GM18519 (cell line): ENCODE data around the gene CDK6.
A peak's percentile ranks its signal among the peaks of the same experiment; 100 is the strongest.

Experiments
- ATAC-seq: cut with Tn5 transposase; IDR thresholded peaks from one replicate; pipeline ENCODE4 v1.9.1; 2021; ENCODE audit warnings: mild to moderate bottlenecking, moderate library complexity; ENCODE audit not compliant: unreplicated experiment, low FRiP score

Gene CDK6

GRCh38 chr7:92797693-92798092 is 38.7 kb downstream of the CDK6 start:
- no peak for ATAC-seq

DNA sequence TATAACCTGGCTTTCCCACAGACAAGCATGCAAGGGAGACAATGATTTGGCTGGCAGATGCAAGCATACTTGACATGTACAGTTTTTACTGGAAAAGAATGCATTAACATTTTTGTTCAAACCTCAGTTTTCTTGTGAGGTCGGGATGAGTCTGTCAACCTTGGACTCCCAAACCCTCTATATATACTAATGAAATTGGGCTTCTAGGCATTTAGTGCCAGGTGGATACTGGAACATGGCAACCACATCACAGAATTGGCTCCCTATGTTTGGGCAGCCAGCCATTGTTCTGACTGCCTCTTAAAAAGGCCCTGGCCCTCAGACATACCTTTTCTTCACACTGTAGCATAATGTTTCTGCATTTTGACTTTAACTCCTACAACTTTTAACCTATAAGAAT is 39.1 kb downstream of the CDK6 start:
- ATAC-seq, result no peak

- no peak for ATAC-seq
These were observed 41.5 kb downstream of the CDK6 start for GRCh38 chr7:92794831-92795230.

DNA sequence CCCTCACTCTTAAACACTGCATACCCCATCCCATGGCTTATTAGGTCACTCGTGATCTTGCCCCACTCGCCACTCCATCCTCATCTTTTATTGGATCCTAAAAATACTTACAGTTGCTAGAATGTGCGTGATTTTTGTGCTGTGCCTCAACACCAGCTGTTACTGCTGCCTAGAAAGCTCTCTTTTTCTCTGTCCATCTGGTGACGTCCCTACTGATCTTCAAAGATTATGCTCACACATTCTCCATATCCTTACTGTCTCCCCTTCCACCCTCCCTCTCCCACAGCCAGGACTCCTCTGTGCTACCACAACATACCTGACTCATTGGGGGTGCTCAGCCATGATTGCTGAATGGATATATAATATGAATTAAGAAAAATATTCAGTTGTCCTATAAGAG is 42.0 kb downstream of the CDK6 start:
- ATAC-seq, result no peak

- no peak for ATAC-seq
These were observed 42.6 kb downstream of the CDK6 start for GRCh38 chr7:92793656-92794205.

DNA sequence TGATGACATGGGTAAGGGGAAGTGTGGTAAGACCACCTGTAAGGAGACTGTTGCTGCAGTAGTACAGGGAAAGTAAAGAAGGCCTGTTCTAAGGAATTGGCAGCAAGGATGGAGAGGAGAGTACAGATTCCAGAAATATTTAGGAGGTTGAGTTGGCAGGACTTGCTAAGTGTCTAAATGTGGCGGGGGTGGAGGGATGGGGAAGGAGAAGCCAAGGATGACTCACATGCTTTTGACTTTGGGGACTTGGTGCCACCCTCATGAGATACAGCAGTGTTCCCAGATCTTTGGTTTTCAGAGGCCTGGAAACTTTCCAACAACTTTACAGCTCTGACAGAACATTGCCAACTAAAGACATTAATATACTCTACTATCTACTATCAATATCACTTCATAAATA is 45.4 kb downstream of the CDK6 start:
- ATAC-seq, result no peak

DNA sequence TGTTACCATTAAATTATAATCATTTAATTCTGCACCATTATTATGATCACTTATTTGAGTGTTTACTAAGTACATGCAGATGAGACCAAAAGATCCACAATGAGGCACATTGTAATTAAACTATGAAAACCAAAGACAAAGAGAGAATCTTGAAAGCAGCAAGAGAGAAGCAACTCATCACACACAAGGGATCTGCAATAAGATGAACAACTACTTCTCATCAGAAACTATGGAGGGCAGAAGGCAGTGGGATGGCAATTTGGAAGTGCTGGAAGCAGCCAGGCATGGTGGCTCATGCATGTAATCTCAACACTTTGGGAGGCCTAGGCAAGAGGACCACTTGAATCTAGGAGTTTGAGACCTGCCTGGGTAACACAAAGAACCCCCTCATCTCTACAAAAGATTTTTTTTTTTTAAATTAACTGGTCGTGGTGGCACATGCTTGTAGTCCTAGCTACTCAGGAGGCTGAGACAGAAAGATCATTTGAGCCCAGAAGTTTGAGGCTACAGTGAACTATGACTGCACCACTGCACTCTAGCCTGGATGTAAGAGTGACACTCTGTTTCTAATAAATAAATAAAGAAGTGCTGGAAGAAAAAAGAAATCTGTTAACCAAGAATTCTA is 47.7 kb downstream of the CDK6 start:
- ATAC-seq, result no peak

DNA sequence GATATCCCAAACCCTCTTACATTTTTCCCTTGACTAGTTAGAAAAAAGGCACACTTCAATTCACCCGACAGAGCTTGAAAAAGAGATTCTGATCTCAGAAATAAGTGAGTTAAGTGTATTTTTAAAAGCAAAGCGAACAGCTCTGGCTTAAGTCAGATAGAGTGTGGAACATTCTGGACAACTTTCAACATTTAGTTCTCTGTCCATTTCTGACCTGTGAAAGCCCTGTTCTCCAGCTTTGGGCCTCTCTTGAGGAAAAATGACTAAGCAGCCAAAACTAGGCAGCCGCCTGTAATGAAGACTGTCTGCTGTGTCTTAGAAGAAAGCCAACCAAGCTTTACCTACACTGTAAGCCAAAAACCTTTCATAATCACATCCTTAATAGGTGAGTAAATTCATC is 50.5 kb downstream of the CDK6 start:
- ATAC-seq, result no peak

GRCh38 chr7:92784935-92785334 is 51.4 kb downstream of the CDK6 start:
- no peak for ATAC-seq

DNA sequence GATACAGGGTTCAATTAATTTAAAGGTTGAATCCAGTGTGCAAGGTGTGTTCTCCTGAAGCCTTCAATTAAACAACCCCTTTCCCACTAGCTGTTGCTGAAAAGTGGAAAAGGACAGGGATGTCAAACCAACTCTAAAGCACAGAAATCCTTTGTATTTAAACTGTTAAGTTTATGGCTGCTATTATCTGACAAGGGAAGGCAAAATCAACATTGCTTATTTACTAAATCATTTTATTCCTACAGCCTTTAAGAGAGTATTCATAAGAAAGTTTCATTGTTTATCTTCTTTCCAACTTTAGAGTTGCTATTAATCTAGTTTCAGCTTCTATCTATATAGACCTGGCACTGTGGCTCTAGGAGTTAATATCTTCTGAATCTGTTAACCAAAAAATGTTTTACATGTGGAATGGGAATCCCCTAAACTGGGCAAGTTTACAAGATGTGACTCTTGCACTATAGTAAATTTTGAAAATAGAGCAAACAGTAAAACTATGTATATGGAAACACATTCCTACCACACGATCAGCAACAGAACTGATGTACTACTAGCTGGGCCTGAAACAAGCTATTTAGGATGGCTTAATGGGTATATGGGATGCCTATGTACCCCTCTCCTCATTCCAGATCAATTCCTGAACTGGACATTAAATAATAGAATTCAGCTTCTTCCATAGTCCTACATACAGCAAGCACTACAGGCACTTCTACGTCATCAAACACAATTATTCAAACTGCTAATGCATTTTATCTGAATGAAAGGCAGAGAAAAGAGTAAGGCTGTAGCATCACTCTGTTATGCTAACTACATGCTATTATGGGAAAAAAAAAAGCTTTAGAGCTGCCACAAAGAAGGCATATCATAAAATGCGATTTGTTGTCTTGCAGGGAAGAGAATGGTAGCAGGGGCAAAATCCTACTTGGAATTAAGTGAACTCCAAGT is 52.8 kb downstream of the CDK6 start:
- ATAC-seq, result no peak

GRCh38 chr7:92782855-92783254 is 53.5 kb downstream of the CDK6 start:
- ATAC-seq, result no peak

DNA sequence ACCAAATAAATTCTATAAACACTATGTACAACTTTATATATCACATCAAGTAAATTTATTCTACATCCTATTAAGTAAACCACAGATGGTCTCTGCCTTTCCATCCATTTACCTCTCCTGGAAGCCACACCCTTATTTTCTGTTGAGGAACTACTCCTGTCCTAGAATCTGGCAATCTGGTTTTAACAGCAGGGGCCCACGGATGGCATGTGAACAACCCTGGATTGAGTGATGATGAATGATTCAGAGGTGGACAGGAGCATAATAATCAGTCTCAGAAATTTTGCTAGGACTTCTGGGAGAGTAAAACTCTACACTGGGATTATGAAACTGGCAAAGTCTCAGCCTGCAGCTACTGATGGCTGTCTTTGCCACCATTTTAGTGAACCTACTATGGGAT is 54.1 kb downstream of the CDK6 start:
- no peak for ATAC-seq

- no peak for ATAC-seq
These were observed 55.2 kb downstream of the CDK6 start for GRCh38 chr7:92781117-92781720.

GRCh38 chr7:92778972-92779371 is 57.4 kb downstream of the CDK6 start:
- ATAC-seq, result no peak

DNA sequence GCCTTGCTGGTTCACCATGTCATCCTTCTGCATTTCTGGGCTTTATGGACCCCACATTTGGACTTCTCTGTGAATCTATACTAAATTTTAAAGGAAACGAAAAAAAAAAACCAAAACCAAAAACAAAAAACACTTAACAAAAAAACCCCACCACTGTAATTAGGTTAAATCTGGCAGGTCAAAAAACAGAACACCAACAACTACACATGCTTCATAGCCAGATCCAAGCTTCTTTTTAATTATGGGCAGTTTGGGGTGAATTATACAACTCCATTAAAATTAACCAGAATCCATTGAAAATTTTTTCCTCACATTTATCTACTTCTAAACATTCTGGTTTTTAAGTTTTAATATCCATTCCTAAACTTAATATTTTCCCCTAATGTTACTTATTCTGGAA is 58.4 kb downstream of the CDK6 start:
- no peak for ATAC-seq

DNA sequence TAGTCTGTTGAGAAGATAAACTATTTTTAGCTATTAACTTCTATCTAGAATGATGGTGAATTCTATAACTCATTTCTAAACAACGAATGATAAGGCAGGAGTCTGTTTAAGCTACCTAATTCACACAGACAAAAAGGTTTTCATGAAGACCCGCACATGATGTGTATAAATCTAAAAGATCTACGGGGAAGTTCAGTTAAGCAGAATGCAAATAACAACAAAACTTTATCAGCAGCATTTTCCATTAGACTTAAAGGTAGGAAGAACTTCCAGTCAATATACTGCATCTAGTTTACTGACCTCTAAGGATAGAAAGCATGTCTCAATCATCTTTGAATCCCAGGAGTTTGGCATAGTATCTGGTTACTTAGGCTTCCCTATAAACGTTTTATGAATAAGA is 62.6 kb downstream of the CDK6 start:
- no peak for ATAC-seq

DNA sequence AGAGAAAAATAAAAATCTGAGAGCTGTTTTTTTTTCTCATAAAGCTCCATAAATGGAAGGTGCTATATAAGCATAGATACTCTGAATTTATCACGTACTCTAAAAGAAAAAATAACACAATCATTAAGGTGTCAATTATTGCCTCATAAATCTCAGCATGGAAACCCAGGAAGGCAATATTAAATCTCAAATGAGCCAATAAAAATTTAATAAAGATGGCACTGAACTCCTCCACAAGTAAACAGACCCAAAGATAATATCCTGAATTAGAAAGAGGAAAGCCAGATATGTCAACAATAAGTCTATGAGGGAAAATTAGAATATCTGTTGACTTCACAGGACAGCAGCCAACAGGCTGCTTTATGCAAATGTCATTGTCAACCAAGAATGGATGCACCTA is 66.5 kb downstream of the CDK6 start:
- no peak for ATAC-seq

DNA sequence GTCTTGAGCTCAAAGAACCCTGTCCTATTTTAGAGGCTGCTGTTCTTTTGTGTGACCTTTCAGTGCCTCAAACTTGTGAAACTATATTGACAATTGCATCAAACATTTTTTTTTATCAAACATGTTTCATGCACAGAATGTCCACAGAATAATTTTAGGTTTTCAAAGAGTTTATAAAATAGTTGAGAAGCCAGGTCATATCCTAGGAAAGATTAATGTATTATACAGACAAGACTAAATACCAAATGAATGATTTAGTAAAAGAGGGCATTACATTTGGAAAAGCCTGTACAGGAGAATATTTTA is 67.0 kb downstream of the CDK6 start:
- ATAC-seq, result no peak

DNA sequence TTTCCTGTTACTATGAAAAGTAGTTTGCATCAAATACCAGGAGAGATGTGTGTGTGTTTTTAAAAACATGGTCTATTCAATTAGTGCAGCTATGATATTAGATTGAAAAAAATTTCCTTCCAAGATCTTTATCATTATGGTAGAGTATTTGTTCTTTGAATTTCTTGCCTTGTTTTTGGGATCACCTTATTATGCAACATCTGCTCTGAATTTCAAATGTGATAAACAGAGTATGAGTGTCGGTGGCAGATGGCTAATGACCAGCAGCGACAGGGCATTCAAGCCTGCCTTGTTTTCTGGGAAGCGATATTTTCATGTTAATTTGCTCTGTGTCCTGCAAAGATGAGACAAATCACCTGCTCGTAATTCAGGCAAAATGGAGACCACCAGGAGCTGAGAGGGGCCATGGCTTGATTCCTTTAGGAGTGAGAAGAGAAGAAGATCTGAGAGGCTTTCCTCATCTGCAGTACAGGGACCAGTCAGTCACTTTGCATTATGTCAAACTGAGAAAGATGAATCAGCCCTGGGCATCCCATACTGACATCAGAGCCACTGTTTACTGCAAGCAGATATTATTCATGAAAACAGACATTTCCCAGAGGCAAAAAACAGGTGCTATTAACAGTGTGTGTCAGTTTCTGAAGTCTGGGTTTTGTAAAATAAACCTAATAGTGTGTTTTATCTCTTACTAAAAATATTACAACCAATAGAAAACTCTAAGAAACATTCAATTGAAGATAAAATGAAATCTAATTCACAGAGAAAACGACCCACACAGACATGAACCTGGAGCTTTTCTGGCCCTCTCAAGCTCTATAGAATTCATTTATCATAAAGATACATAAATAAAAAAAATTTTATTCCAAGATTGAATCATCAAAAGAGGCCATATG is 67.6 kb downstream of the CDK6 start:
- peak; percentile 60 for ATAC-seq

DNA sequence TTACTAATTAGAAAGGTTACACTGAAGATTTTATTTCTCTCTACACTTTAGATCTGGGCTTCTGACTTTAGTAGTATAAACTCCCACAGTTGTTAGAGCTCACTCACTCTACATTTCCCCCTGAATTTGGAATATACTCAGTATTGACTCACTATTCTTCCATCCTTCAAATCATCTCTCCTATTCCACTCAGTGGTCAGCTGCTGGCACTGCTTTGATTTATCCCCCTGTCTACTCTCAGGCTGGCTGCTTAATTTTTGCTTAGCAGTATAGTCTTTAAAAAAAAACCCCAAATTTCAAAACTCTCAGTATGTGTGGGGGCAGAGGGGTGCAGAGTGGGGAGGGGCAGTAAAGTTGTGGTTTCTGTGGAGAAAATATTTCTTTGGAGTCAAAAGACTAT is 68.9 kb downstream of the CDK6 start:
- no peak for ATAC-seq
